Activated CD8-positive, alpha-beta memory T cell treated with anti-CD3 and anti-CD28 coated beads, Interleukin-2, amount 50 U/mL, for 1 hour (primary cell): ENCODE results near the gene KCNK4.
A peak's percentile ranks its signal among the peaks of the same experiment; 100 is the strongest.

ENCODE experiments used
- DNase-seq: peaks from one replicate; pipeline ENCODE4 v3.0.0-alpha.2; 2020; ENCODE audit errors: extremely low read depth

KCNK4 gene

DNA sequence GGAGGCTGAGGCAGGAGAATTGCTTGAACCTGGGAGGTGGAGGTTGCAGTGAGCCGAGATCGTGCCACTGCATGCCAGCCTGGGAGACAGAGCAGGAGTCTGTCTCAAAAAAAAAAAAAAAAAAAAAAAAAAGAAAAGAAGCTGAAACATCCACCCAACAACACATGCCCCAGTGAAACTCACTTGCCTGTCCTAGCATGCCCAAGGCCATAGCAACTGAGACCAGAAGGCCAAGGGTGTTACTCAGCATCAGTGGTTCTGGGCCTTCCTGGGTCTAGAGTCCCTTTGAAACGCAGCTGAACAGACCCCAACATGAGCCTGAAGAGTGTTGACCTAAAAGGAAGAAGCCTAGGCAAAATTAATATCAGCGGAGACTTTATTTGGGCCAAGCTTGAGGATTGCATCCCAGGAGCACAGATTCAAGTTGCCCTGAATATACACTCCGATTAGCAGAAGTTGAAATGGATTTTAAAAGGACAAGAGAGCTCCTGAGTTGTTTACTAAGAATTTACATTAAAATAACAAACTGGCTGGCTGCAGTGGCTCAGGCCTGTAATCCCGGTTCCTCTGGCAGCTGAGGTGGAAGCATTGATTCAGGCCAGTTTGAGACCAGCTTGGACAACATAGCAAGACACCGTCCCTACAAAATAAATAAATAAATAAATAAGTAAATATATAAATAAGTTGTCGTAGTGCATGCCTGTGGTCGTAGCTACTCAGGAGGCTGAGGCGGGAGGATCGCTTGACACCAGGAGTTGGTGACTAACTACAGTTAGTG, 33.8 kb downstream of the KCNK4 start:
- no peak for DNase-seq

DNA sequence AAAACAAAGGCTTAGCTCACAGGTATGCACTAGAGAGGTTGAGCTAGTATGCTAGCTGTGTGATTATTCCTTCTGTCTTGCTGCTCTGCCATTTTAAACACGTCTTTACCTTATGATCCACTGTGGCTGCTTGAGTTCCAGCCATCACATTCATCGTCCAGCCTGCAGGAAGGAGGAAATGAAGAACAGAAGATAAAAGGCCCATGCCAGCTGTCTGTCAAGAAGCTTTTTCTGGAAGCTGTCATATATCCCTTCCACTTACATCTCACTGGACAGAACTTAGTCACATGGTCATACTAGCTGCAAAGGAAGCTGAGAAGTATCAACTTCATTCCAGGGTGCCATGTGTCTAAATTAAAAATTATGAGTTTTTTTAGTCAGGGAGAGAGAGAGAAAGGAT, 36.3 kb downstream of the KCNK4 start:
- no peak for DNase-seq

DNA sequence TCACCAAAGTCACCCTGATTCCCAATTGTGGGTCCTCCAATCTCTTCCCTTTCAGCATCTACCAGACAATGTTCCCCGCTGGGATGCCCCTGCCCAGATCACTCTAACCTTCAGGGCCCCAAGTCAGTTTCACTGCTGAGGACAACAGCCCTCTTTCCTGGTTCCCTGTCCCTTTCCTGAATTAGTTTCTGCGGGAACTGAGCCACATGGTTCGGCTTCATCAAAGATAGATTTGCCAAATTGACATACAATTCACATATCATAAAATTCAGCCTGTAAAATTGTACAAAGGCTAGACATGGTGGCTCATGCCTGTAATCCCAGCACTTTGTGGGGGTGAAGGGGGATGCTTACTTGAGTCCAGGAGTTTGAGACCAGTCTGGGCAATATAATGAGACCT, 36.9 kb downstream of the KCNK4 start:
- no peak for DNase-seq

DNA sequence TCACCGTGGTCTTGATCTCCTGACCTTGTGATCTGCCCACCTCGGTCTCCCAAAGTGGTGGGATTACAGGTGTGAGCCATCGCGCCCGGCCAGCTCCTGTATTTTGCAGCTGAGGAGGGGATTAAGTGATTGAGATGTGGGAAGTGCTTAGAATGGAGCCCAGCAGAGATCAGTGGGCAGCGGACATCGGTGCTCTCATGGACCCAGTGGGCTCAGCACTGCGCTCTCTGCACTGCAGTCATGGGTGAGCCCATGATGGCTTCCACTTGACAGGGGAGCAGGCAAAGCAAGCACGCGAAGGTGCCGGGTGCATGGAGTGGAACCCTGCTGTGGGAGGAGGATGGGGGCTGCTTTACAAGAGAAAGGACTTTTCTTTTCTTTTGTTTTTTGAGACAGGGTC, 39.8 kb downstream of the KCNK4 start:
- no peak for DNase-seq

DNA sequence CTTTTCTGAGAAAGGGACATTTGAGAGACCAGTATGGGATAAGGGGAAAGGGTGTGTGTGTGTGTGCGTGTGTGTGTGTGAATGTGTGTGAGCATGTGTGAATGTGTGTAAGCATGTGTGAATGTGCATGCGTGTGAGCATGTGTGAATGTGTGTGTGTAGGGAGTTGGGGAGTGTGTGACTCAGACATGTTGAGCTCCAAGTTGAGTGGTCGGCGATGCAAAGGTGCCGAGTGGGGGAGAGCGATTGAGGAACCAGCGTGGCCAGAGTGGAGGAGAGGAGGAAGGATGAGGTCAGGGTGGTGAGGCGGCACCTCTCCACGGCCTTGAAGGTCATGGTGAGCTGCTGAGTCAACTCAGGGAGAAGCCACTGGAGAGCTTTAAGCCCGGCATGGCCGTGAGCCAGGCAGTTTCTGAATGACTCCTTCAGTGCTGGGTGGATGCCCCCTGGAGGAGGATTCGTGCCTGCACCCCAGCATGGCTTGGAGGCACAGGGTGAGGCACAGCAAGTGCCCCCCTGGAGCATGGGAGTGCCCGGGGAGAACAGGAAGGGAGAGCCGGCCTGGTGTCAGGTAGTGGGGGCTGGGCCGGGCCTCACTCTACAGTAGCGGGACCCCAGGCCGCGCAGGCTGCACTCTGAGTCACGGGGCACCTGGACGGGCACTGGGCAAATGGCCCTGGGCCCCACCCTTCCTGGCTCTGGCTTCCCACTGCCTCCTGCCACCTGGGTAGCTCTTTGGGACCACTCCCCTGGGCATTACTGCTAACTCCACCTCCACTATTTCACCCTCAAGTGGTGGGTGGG, 40.7 kb downstream of the KCNK4 start:
- DNase-seq: peak; percentile 52

DNA sequence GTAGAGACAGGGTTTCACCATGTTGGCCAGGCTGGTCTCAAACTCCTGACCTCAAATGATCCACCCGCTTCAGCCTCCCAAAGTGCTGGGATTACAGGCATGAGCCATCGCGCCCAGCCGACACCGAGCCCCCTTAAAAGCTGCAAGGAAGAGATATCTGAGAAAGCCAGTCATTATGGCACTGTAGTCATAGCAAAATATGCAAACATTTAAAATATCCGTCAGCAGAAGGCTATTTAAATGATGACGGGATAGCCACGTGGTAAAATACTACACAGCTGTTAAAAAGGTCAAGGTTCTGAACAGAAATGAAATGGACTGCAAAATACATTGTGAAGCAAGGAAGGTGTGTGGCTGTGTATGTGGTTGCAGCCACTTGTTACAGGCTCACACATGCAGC, 42.5 kb downstream of the KCNK4 start:
- no peak for DNase-seq

DNA sequence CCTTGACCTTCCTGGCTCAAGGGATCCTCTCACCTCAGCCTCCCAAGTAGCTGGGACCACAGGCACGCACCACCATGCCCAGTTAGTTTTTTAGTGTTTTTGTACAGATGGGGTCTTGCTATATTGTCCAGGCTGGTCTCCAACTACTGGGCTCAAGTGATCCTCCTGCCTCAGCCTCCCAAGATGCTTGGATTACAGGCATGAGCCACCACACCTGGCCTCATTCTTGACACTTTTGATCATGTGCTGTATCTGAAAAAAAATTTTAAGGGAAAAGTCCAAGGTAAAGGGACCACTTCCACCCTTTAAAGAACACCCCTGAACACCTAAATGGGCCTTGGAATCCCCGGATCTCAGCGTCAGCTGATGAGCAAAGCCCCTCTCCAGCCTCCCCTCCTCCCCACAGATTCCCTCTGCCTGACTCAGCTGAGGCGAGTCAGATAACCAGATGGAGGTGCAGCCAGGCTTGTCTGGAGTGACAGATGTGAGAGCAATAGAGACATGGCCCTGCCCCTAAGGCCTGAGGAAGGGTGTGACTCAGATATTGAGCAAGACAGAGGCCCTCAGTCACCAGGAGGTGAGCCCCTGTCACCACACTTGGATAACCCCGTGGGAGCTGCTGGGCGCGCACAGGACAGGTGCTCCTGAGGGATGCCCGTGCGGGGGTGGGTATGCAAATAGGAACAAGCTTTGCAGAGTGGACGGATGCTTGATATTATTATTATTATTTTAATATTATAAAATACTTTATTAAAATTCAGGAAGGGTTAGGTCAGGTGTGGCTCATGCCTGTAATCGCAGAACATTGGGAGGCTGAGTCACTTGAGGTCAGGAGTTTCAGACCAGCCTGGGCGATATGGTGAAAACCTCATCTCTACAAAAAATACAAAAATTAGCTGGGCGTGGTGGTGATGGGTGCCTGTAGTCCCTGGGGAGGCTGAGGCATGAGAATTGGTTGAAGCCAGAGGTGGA, 43.9 kb downstream of the KCNK4 start:
- no peak for DNase-seq

DNA sequence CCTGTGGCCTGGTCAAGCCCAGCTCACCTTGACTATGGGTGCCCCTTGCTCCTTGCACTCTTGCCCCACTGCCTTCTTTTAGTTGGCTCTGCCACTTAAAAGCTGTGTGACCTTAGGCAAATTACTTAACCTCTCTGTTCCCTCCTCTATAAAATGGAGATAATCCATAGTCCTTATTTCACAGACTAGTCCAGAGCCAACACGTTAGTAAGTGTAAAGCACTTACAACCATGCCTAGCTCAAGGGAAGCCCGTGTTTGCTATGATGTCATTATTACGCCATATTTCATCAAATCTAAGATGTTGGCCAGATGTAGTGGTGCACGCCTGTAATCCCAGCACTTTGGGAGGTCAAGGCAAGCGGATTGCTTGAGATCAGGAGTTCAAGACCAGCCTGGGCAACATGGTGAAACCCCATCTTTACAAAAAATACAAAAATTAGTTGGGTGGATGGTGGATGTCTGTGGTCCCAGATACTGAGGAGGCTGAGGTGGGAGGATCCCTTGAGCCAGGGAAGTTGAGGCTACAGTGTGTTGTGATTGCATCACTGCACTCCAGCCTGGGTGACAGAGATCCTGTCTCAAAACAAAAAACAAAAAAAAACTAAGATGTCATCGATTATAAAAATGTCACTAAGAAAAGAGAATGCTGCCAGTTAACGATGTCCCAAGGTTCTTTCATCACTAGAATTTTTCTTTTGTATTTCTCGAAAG, 46.6 kb downstream of the KCNK4 start:
- no peak for DNase-seq

DNA sequence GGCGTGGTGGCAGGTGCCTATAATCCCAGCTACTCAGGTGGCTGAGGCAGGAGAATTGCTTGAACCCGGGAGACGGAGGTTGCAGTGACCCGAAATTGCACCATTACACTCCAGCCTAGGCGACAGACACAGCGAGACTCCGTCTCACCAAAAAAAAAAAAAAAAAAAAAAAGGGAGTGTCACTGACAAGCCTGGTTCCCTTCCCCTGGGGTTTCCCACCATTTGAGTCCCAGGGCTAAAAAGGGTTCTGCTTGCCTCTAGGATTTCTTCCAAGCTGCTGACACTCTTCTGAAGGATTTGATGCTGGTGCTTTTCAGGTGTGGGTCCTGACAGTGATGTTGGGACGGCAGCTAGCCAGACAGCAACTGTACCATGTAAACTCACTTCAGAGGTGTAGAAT, 47.6 kb downstream of the KCNK4 start:
- no peak for DNase-seq

DNA sequence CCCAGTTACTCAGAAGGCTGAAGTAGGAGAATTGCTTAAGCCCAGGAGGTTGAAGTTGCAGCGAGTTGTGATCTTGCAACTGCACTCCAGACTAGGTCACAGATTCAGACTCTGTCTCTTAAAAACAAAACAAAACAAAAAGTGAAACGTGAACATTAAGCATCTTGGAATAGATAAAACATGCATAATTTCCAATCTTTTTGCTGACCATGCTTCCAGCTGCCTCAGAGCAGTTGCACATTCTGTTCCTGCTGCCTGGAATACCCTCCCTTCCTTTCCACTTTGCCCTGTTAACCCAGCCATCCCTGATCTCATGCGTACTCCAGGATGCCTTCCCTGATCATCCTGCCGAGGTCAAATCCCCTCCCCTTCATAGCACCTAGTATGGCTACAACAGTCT, 48.2 kb downstream of the KCNK4 start:
- no peak for DNase-seq

DNA sequence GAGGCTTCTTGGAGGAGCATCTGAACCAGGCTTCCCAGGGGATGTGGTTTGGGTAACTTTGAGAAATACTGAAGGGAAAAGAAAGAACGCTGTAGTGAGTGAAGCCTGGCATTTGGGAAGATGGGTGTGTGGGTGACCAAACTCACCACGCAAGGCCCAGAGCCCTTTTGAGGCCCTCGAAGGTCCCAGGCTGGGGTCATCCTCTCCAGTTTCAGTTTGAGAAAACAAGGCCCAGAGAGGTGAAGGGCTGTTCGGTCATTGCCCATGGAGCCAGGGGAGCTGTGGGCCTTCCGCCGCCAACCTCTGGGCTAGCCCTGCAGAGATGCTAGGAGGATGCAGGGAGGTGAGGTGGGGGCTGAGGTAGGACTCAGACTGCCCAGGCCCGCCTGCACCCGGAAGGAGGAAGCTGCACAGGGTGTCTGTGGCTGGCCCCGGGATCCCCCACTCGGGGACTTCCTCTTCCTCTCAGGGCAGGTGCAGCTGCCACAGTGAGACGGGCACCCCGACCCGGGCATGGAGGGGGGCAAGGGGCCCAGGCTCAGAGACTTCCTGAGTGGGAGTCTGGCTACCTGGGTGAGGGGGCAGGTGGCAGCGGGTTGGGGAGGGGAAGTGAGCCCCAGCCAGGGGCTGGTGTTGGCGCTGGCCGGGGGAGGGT, 48.8 kb downstream of the KCNK4 start, which contains the start of gene CCDC88B:
CCDC88B (plus strand) TSS at position 451 of the 655 bp plus-strand sequence; CDS start at position 514, 63 bp downstream.
- DNase-seq: peak; percentile 57

DNA sequence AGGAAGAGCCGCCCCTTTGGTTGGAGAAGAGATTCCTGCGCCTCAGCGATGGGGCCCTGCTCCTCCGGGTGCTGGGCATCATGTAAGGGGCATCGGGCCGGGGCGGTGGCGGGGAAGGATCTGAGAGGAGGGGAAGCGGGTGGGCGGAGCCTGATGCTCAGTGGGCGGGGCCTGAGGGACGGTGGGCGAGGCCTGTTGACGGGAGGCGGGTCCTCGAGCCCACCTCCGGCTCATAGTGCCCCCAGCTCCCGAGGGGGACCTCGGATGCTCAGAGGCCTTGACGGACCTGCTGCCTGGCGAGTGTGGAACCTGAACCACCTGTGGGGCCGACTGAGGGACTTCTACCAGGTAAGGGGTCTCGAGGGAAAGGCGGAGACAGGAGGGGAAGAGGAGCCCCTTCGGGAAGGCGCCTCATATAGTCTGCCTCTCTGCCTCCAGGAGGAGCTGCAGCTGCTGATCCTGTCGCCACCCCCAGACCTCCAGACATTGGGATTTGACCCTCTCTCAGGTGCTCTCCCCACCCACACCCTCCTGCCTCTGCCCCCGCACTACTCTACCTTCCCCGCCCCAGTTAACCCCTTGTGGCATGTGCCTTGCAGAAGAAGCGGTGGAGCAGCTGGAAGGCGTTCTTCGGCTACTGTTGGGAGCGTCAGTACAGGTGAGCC, 49.7 kb downstream of the KCNK4 start:
- DNase-seq: no peak

DNA sequence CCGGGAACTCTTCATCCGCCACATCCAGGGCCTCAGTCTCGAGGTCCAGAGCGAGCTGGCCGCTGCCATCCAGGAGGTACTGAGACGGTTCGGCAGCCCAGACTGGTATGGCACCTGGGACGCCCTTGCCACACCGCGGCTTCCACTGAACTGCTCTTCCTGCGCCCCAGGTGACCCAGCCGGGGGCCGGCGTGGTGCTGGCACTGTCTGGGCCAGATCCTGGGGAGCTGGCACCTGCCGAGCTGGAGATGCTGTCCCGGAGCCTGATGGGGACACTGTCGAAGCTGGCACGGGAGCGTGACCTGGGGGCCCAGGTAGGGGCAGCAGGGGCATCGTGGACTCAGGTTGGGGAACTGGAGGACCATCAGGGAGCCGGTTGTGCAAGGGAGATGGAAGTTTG, 50.3 kb downstream of the KCNK4 start:
- no peak for DNase-seq

DNA sequence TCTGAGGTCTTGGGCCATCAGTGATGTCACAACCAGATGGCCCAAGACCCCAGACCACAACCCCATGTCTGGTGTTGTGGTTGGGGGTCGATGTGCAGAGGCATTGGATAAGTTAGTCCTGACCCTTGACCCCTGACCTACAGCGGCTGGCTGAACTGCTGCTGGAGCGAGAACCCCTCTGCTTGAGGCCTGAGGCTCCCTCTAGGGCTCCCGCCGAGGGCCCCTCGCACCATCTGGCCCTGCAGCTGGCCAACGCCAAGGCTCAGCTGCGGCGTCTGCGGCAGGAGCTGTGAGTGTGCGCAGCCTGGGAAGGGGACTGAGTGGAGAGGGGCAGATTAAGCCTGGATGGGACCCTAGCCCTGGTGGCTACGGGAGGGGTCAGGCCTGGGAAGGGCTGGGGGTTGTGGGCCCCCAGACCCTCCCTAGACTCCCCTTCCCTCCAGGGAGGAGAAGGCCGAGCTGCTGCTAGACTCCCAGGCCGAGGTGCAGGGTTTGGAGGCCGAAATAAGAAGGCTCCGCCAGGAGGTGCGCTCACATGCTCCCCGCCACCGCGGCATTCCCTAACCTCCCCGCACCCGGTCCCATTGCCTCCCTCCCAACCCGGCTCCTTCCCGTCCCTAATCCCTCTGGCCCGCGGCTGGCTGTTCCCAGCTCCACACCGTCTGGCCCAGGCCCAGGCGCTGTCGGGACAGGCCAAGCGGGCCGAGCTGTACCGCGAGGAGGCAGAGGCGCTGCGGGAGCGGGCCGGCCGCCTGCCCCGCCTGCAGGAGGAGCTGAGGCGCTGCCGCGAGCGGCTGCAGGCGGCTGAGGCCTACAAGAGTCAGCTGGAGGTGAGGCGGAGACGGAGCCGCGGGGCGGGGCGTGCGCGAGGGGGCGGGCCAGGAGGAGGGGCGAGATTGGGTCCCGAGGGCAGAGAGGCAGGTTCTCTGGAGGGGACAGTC, 51.0 kb downstream of the KCNK4 start:
- DNase-seq: peak; percentile 45

DNA sequence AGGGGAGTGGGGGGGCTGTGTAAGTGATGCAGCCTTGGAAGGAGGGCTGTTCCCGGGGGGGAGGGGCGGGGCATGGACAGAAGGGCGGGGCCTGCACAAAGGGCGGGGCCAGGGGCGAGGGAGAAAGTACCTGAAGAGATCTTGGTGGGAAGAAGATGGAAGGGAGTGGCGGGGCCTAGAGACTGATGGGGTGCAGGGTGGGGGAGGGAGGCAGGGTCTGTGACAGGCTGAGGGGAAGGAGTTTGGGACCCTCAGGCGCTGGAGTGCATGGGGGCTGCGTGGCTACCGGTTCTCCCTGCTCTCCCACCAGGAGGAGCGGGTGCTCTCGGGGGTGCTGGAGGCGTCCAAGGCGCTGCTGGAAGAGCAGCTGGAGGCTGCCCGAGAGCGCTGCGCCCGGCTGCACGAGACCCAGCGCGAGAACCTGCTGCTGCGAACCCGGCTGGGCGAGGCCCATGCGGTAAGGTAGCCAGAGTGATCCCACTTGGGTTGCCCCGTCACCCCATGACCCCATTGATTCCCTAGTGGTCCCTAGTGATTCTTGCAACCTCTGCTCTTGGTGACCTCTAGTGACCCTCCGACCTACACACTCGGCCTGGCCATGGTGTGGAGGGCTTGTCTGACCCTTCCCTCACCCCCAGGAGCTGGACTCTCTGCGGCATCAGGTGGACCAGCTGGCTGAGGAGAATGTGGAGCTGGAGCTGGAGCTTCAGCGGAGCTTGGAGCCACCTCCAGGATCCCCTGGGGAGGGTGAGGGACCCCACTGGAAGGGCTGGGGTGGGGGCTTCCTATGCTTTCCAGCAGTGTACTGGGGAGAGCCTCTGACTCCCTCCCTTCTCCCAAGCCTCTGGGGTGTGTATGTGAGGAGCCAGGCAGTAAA, 52.0 kb downstream of the KCNK4 start:
- DNase-seq: no peak

DNA sequence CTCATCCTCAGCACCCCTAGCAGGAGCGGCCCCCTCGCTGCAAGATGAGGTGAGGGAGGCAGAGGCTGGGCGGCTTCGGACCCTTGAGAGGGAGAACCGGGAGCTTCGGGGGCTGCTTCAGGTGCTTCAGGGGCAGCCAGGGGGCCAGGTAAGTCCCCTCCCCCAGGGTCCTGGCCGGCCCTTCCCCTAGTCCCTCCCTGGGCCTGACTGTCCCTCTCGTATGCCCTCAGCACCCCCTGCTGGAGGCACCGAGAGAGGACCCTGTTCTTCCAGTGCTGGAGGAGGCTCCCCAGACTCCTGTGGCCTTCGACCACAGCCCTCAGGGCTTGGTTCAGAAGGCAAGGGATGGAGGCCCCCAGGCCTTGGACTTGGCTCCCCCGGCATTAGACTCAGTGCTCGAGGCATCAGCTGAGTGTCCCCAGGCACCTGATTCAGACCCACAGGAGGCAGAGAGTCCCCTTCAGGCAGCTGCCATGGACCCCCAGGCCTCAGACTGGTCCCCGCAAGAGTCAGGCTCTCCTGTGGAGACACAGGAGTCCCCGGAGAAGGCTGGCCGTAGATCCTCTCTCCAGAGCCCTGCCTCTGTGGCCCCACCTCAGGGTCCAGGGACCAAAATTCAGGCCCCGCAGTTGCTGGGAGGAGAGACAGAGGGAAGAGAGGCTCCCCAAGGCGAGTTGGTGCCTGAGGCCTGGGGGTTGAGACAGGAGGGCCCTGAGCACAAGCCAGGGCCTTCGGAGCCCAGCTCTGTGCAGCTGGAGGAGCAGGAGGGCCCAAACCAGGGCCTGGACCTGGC, 52.9 kb downstream of the KCNK4 start:
- no peak for DNase-seq

DNA sequence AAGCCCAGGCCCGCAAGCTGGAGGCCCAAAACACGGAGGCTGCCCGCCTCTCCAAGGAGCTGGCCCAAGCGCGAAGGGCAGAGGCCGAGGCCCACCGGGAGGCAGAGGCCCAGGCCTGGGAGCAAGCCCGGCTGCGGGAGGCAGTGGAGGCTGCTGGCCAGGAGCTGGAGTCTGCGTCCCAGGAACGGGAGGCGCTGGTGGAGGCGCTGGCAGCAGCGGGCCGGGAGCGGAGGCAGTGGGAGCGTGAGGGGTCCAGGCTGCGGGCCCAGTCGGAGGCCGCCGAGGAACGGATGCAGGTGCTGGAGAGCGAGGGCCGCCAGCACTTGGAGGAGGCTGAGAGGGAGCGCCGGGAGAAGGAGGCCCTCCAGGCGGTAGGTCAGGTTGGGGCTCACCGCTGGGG, 53.7 kb downstream of the KCNK4 start:
- no peak for DNase-seq
